GM23338 (cell line): ENCODE measurements around the gene PICALM. TPM values are rescaled to one million over a fixed set of nuclear protein-coding genes. Genes with fewer than 3 reads are reported as not detected.

Source experiments
- ATAC-seq: fragments of 200-7000 bp; cut with Tn5 transposase; 3 replicates; pipeline ENCODE4 v1.9.1; 2020
- DNase-seq: peaks from one replicate; pipeline ENCODE4 v3.0.0-alpha.2; 2015; ENCODE audit warnings: low spot score
- H2AFZ ChIP-seq: fragments of 200-600 bp; sonication (generic); 2 replicates; pipeline ENCODE4 v1.8.0; 2016; ENCODE audit warnings: antibody characterized with exemption, mild to moderate bottlenecking, moderate library complexity
- H3F3A ChIP-seq: fragments of 200-600 bp; sonication (generic); replicated peaks from 2 replicates; pipeline ENCODE4 v1.8.0; 2017; ENCODE audit warnings: antibody characterized with exemption, mixed run types, low read depth
- H3K27ac ChIP-seq: fragments of 200-600 bp; sonication (generic); 2 replicates; pipeline ENCODE4 v1.6.1; 2016; ENCODE audit warnings: low read depth
- H3K27me3 ChIP-seq: fragments of 200-600 bp; sonication (generic); 2 replicates; pipeline ENCODE4 v1.8.0; 2016; ENCODE audit warnings: mild to moderate bottlenecking, mixed run types, moderate library complexity; ENCODE audit not compliant: insufficient read depth
- H3K36me3 ChIP-seq: fragments of 200-600 bp; sonication (generic); 2 replicates; pipeline ENCODE4 v1.8.0; 2016; ENCODE audit warnings: mild to moderate bottlenecking; ENCODE audit not compliant: insufficient read depth
- H3K4me1 ChIP-seq: fragments of 200-600 bp; sonication (generic); 2 replicates; pipeline ENCODE4 v1.8.0; 2016; ENCODE audit warnings: mild to moderate bottlenecking, moderate library complexity; ENCODE audit not compliant: insufficient read depth
- H3K4me2 ChIP-seq: fragments of 200-600 bp; sonication (generic); 2 replicates; pipeline ENCODE4 v1.7.1; 2017; ENCODE audit warnings: mixed run types
- H3K4me3 ChIP-seq: fragments of 200-600 bp; sonication (generic); 2 replicates; pipeline ENCODE4 v1.6.1; 2016; ENCODE audit warnings: mixed run types
- H3K79me2 ChIP-seq: fragments of 200-600 bp; sonication (generic); replicated peaks from 2 replicates; pipeline ENCODE4 v1.8.0; 2017; ENCODE audit warnings: mild to moderate bottlenecking; ENCODE audit not compliant: insufficient read depth
- H3K9me2 ChIP-seq: fragments of 200-600 bp; sonication (generic); 2 replicates; pipeline ENCODE4 v1.8.0; 2017; ENCODE audit not compliant: insufficient read depth
- H4K20me1 ChIP-seq: fragments of 200-600 bp; sonication (generic); replicated peaks from 2 replicates; pipeline ENCODE4 v1.8.0; 2017; ENCODE audit warnings: mild to moderate bottlenecking; ENCODE audit not compliant: insufficient read depth
- H3K27ac Mint-ChIP-seq: 2 replicates; pipeline ENCODE4 v1.8.0; 2020; ENCODE audit warnings: inconsistent platforms, mild to moderate bottlenecking, moderate library complexity, mixed read lengths
- H3K27me3 Mint-ChIP-seq: 3 replicates; pipeline ENCODE4 v1.8.0; 2022; ENCODE audit warnings: low read depth, mild to moderate bottlenecking, moderate library complexity, mixed read lengths, inconsistent platforms; ENCODE audit not compliant: insufficient read depth, poor library complexity
- H3K36me3 Mint-ChIP-seq: 3 replicates; pipeline ENCODE4 v1.8.0; 2021; ENCODE audit warnings: low read depth, mild to moderate bottlenecking, inconsistent platforms, moderate library complexity, mixed read lengths
- H3K4me1 Mint-ChIP-seq: 3 replicates; pipeline ENCODE4 v1.8.0; 2020; ENCODE audit warnings: mild to moderate bottlenecking, inconsistent platforms, mixed read lengths
- H3K4me3 Mint-ChIP-seq: 3 replicates; pipeline ENCODE4 v1.8.0; 2021; ENCODE audit warnings: moderate library complexity, mild to moderate bottlenecking, inconsistent platforms, mixed read lengths
- H3K9me3 Mint-ChIP-seq: 3 replicates; pipeline ENCODE4 v1.8.0; 2020; ENCODE audit warnings: moderate library complexity, mild to moderate bottlenecking, inconsistent platforms, mixed read lengths
- CTCF ChIP-seq, 2 experiments: fragments of 200-600 bp in 1 of 2; sonication (generic) in 1 of 2; conservative IDR thresholded peaks; 2 replicates each; pipeline versions ENCODE4 v1.5.1 to v1.6.1; 2016 to 2017; ENCODE audit warnings: antibody characterized with exemption in 2 of 2, low read depth in 2 of 2, mild to moderate bottlenecking in 2 of 2, moderate library complexity in 1 of 2
- ETS1 ChIP-seq: IDR thresholded peaks from 2 replicates; pipeline ENCODE4 v1.6.1; 2016; ENCODE audit warnings: antibody characterized with exemption
- EZH2 ChIP-seq: fragments of 200-600 bp; sonication (generic); IDR thresholded peaks from one replicate; pipeline ENCODE4 v1.8.0; 2017; ENCODE audit warnings: antibody characterized with exemption, mild to moderate bottlenecking, low read depth; ENCODE audit not compliant: unreplicated experiment
- EZH2phosphoT487 ChIP-seq: fragments of 200-600 bp; sonication (generic); IDR thresholded peaks from one replicate; pipeline ENCODE4 v1.8.1; 2018; ENCODE audit warnings: antibody characterized with exemption; ENCODE audit not compliant: unreplicated experiment
- REST ChIP-seq: IDR thresholded peaks from one replicate; pipeline ENCODE4 v1.6.1; 2018; ENCODE audit warnings: antibody characterized with exemption; ENCODE audit not compliant: unreplicated experiment
- ZNF114 ChIP-seq: fragments of 250-450 bp; sonication (Bioruptor Pico); IDR thresholded peaks from 2 replicates; pipeline ENCODE4 v1.5.0; 2020; ENCODE audit warnings: mild to moderate bottlenecking, moderate library complexity
- polyA plus RNA-seq: library from polyadenylated mRNA; unstranded; fragments of >200 nt; fragmentation: Nextera tagmentation; extraction: Ambion mirVana; gene quantifications from 2 replicates; pipeline ENCODE4 v1.2.1, GENCODE V29; 2016
- total RNA-seq: library from RNA; depleted of rRNA; stranded (reverse); fragments of >200 nt; shearing (Covaris generic); gene quantifications from 2 replicates; pipeline ENCODE4 v1.2.3, GENCODE V29; 2014

The PICALM gene
- total and polyA plus RNA-seq, 2 experiments from 2014 or later, result 27.9 to 134 TPM

- TF ChIP-seq ETS1, result no peak
- no peak for TF ChIP-seq EZH2phosphoT487
- no peak for TF ChIP-seq ZNF114 (CRISPR knock-in tag)
Observed at GRCh38 chr11:86099874-86100273, 31.0 kb upstream of the PICALM start (continued).

- Mint-ChIP-seq H3K36me3 (no peaks in the 10 kb centered on the region), H3K4me1 (no peaks in the 10 kb centered on the region), H3K27me3 (no peaks in the 10 kb centered on the region), H3K27ac (no peak overlapping the region), H3K9me3 (no peaks in the 10 kb centered on the region), H3K4me3 (no peak overlapping the region)
- Histone ChIP-seq H3K79me2 (no peaks in the 10 kb centered on the region), H3K36me3 (no peaks in the 10 kb centered on the region), H2AFZ (peak overlapping the region; percentile 4; the same call in 1 of the 2 replicates), H3K4me2 (no peak overlapping the region), H4K20me1 (no peaks in the 10 kb centered on the region), H3K4me3 (no peak overlapping the region), H3F3A (no peaks in the 10 kb centered on the region), H3K4me1 (no peaks in the 10 kb centered on the region), H3K27me3 (no peaks in the 10 kb centered on the region), H3K27ac (no peak overlapping the region), H3K9me2 (no peaks in the 10 kb centered on the region)
- DNase-seq, result no peak
- no peak for ATAC-seq
- TF ChIP-seq ETS1 (no peak), EZH2 (no peak), EZH2phosphoT487 (no peak), REST (no peak), CTCF (conservative IDR thresholded peaks at IDR 0.05; ENCODE audit: low read depth in 2 of 2) (no peak)
Observed at GRCh38 chr11:86097980-86098379, 29.1 kb upstream of the PICALM start.
